ENCODE measurements around the gene MSLN.
A peak's percentile ranks its signal among the peaks of the same experiment; 100 is the strongest.

Gene MSLN

GRCh38 chr16:723695-724094, 36.8 kb upstream of the MSLN start:
- no peak for FAIRE-seq

- FAIRE-seq, result no peak
Observed at GRCh38 chr16:724188-725040, 36.1 kb upstream of the MSLN start.

- FAIRE-seq, result no peak
Observed at GRCh38 chr16:725041-725376, 35.5 kb upstream of the MSLN start.

GRCh38 chr16:725463-726187, 34.9 kb upstream of the MSLN start:
- FAIRE-seq, result no peak

GRCh38 chr16:726188-726437, 34.4 kb upstream of the MSLN start:
- FAIRE-seq, result peak; percentile 28

- no peak for FAIRE-seq
Observed at GRCh38 chr16:726438-727290, 33.9 kb upstream of the MSLN start, which contains the start of the genes CCDC78 and HAGHL. CCDC78 (minus strand) TSS chr16:726443; CDS start chr16:726367, 76 bp downstream. HAGHL (plus strand) TSS chr16:727106; CDS start chr16:727510, 404 bp downstream.

GRCh38 chr16:727291-727977, 33.1 kb upstream of the MSLN start:
- FAIRE-seq, result no peak

GRCh38 chr16:728131-728889, 32.2 kb upstream of the MSLN start:
- FAIRE-seq, result no peak

- FAIRE-seq, result no peak
Observed at GRCh38 chr16:728890-729744, 31.4 kb upstream of the MSLN start.

GRCh38 chr16:729768-730665, 30.5 kb upstream of the MSLN start:
- no peak for FAIRE-seq

- FAIRE-seq, result no peak
Observed at GRCh38 chr16:730666-731509, 29.6 kb upstream of the MSLN start.

- no peak for FAIRE-seq
Observed at GRCh38 chr16:732332-732731, 28.2 kb upstream of the MSLN start.

- no peak for FAIRE-seq
Observed at GRCh38 chr16:732936-733335, 27.6 kb upstream of the MSLN start.

GRCh38 chr16:733382-734207, 26.9 kb upstream of the MSLN start:
- no peak for FAIRE-seq

GRCh38 chr16:734208-734980, 26.1 kb upstream of the MSLN start:
- FAIRE-seq, result no peak

GRCh38 chr16:734981-735881, 25.3 kb upstream of the MSLN start:
- FAIRE-seq, result no peak
